ENCODE measurements around the gene EEA1.

EEA1 gene

DNA sequence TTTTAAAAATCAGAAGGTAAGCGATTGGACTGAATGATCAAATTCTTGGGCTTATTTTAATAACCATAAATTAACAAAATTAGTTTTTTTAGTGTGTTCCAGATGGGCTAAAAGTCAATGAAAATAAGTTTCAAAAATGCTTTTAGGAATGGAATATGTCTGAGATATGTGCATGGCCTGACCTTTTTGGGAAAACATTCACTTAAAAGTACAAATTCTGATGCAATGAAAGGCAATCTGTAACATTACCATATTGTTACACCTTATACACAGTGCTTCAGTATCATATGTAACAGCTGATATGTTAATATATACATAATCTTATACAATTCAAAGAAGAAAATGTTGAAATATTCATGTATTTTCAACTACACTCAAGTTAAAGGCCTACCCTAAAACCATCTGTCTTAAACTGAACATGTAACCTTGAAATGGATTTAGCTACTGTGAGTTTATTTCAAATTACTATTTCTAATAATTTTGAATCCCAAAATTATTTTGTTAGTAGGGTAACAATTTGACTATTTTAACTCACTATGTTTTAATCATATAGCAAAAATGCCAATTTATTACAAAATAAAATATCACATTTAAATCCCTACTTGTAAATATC is 84.8 kb downstream of the EEA1 start:
- Histone ChIP-seq H3K4me3 (ENCODE audit: low read depth, low read length) (no peak overlapping the region), H3K9me3 (ENCODE audit: control insufficient read depth, insufficient read depth, low read depth, low read length) (no peaks in the 10 kb centered on the region), H3K27ac (ENCODE audit: extremely low read depth, low read depth, low read length) (no peak overlapping the region), H3K36me3 (ENCODE audit: control insufficient read depth in 2 of 2, insufficient read depth in 1 of 2, low read length in 2 of 2) (peaks cover 10 to 25% of the 10 kb centered on the region in 2 experiments), H3K4me1 (ENCODE audit: control insufficient read depth, insufficient read depth, low read length) (no peaks in the 10 kb centered on the region)
- CTCF ChIA-PET = no interaction called here
- POLR2A ChIA-PET = no interaction called here
- TF ChIP-seq, protein P1, sequence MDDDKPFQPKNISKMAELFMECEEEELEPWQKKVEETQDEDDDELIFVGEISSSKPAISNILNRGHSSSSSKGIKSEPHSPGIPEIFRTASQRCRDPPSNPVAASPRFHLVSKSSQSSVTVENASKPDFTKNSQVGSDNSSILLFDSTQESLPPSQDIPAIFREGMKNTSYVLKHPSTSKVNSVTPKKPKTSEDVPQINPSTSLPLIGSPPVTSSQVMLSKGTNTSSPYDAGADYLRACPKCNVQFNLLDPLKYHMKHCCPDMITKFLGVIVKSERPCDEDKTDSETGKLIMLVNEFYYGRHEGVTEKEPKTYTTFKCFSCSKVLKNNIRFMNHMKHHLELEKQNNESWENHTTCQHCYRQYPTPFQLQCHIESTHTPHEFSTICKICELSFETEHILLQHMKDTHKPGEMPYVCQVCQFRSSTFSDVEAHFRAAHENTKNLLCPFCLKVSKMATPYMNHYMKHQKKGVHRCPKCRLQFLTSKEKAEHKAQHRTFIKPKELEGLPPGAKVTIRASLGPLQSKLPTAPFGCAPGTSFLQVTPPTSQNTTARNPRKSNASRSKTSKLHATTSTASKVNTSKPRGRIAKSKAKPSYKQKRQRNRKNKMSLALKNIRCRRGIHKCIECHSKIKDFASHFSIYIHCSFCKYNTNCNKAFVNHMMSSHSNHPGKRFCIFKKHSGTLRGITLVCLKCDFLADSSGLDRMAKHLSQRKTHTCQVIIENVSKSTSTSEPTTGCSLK (tag by site-specific recombination; IDR thresholded peaks at IDR 0.05) = no peak
- TF ChIP-seq KLF16 (tag by site-specific recombination; IDR thresholded peaks at IDR 0.05) (no peak), ZNF521 (tag by site-specific recombination; IDR thresholded peaks at IDR 0.05) (no peak), ZNF624 (tag by site-specific recombination; IDR thresholded peaks at IDR 0.05) (no peak), ZNF138 (tag by site-specific recombination; IDR thresholded peaks at IDR 0.05; ENCODE audit: borderline replicate concordance) (no peak), SP7 (tag by site-specific recombination; IDR thresholded peaks at IDR 0.05) (no peak), ZFHX2 (tag by site-specific recombination; conservative IDR thresholded peaks at IDR 0.05) (no peak), GLIS2 (tag by site-specific recombination; IDR thresholded peaks at IDR 0.05) (no peak), ZNF335 (tag by site-specific recombination; conservative IDR thresholded peaks at IDR 0.05) (no peak), KLF1 (tag by site-specific recombination; IDR thresholded peaks at IDR 0.05) (no peak), ZNF629 (tag by site-specific recombination; IDR thresholded peaks at IDR 0.05) (no peak), ZIC2 (tag by site-specific recombination; IDR thresholded peaks at IDR 0.05) (no peak), ZFP69B (tag by site-specific recombination; IDR thresholded peaks at IDR 0.05) (no peak), KLF9 (tag by site-specific recombination; IDR thresholded peaks at IDR 0.05; ENCODE audit: low read depth) (no peak)
- TF ChIP-seq, protein P2, sequence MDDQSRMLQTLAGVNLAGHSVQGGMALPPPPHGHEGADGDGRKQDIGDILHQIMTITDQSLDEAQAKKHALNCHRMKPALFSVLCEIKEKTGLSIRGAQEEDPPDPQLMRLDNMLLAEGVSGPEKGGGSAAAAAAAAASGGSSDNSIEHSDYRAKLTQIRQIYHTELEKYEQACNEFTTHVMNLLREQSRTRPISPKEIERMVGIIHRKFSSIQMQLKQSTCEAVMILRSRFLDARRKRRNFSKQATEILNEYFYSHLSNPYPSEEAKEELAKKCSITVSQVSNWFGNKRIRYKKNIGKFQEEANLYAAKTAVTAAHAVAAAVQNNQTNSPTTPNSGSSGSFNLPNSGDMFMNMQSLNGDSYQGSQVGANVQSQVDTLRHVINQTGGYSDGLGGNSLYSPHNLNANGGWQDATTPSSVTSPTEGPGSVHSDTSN (CRISPR knock-in tag; IDR thresholded peaks at IDR 0.05) = no peak
- TF ChIP-seq, protein P3, sequence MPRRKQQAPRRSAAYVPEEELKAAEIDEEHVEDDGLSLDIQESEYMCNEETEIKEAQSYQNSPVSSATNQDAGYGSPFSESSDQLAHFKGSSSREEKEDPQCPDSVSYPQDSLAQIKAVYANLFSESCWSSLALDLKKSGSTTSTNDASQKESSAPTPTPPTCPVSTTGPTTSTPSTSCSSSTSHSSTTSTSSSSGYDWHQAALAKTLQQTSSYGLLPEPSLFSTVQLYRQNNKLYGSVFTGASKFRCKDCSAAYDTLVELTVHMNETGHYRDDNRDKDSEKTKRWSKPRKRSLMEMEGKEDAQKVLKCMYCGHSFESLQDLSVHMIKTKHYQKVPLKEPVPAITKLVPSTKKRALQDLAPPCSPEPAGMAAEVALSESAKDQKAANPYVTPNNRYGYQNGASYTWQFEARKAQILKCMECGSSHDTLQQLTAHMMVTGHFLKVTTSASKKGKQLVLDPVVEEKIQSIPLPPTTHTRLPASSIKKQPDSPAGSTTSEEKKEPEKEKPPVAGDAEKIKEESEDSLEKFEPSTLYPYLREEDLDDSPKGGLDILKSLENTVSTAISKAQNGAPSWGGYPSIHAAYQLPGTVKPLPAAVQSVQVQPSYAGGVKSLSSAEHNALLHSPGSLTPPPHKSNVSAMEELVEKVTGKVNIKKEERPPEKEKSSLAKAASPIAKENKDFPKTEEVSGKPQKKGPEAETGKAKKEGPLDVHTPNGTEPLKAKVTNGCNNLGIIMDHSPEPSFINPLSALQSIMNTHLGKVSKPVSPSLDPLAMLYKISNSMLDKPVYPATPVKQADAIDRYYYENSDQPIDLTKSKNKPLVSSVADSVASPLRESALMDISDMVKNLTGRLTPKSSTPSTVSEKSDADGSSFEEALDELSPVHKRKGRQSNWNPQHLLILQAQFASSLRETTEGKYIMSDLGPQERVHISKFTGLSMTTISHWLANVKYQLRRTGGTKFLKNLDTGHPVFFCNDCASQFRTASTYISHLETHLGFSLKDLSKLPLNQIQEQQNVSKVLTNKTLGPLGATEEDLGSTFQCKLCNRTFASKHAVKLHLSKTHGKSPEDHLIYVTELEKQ (tag by site-specific recombination; IDR thresholded peaks at IDR 0.05; ENCODE audit: borderline replicate concordance) = no peak
- TF ChIP-seq, protein P4, sequence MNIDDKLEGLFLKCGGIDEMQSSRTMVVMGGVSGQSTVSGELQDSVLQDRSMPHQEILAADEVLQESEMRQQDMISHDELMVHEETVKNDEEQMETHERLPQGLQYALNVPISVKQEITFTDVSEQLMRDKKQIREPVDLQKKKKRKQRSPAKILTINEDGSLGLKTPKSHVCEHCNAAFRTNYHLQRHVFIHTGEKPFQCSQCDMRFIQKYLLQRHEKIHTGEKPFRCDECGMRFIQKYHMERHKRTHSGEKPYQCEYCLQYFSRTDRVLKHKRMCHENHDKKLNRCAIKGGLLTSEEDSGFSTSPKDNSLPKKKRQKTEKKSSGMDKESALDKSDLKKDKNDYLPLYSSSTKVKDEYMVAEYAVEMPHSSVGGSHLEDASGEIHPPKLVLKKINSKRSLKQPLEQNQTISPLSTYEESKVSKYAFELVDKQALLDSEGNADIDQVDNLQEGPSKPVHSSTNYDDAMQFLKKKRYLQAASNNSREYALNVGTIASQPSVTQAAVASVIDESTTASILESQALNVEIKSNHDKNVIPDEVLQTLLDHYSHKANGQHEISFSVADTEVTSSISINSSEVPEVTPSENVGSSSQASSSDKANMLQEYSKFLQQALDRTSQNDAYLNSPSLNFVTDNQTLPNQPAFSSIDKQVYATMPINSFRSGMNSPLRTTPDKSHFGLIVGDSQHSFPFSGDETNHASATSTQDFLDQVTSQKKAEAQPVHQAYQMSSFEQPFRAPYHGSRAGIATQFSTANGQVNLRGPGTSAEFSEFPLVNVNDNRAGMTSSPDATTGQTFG (tag by site-specific recombination; IDR thresholded peaks at IDR 0.05; ENCODE audit: borderline replicate concordance) = no peak

All from HEK293 (cell line).